HG02623 (cell line): ENCODE measurements around the gene ABHD13.
"Not testable (repeated sequence)": the region's sequence is repeated elsewhere in the genome, so short reads cannot be mapped to it uniquely, and the experiment has no call there.

ENCODE experiments used
- ATAC-seq: cut with Tn5 transposase; IDR thresholded peaks from one replicate; pipeline ENCODE4 v1.9.1; 2021; ENCODE audit warnings: moderate library complexity; ENCODE audit not compliant: unreplicated experiment

The ABHD13 gene

DNA sequence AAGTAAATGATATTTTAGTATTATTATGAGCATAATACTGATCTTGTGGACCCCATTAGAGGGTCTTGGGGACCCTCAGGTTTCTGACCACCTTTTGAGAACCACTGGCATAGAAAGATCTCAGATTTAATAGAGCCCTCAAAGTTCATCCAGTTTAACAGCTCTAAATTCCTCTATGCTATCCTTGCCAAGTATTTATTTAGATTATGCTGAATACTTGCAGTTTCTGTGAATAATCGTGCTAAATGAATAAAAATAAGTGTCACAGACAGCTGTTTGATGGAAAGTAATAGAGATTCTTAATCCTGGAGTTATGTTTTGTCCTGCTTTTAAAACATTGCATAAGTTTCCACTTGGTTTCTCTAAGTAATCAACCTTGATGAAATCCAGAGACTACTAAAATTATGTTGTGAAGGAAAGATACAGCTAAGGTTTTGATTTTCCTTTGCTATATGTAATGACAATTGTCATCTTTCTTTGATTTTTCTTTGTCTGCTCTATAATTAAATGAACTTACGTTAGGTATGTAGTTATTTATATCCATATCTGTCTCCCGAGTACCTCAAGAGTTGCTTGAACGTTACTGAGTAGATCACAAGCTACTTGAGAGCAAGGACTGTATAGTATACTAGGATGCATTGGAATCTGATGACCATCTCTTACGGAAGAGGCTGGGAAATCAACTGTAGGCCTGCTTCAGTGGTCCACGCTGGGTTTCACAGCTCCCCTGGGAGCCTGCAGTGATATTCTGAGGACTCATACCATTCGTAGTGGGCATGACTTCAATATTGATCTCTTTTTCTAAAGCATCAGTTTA lies 5.7 kb downstream of the ABHD13 start:
- no peak for ATAC-seq

DNA sequence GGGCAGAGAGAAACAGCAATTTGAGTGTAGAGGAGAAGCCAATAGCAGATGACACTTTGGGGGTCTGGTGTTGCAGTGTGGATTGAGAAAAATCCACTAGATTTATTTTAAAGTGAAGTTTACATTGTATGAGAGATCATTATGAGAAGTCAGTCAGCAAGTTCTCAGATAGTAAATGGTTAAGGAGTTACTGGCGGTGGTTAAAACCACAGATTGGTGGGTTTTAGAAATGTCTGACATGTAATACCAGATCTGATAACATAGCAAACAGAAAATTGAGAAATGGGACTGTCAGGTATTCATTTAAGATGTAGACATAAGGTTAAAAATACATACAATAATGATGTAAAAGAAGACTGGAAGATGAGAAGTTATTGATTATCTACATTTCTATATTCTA lies 7.2 kb downstream of the ABHD13 start:
- peak; percentile 51 for ATAC-seq

DNA sequence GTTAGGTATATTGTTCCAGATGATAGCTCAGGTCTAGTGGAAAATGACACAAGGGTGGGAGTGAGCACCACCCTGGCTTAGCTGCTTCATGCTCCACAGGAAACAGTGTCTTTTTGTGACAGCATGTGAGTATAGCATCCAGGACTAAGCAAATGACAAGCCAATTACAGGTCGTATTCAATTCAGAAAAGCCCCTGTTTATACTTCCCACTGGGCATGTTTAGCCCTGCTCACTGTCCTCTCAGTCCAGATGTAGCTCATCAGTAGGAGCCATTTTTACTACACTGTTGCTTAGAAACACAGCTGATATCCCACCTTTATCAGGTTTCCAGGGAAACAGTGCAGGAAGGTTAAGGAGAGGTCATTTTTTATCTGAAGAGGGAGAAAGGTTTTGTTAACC lies 8.0 kb downstream of the ABHD13 start:
- ATAC-seq, result no peak

DNA sequence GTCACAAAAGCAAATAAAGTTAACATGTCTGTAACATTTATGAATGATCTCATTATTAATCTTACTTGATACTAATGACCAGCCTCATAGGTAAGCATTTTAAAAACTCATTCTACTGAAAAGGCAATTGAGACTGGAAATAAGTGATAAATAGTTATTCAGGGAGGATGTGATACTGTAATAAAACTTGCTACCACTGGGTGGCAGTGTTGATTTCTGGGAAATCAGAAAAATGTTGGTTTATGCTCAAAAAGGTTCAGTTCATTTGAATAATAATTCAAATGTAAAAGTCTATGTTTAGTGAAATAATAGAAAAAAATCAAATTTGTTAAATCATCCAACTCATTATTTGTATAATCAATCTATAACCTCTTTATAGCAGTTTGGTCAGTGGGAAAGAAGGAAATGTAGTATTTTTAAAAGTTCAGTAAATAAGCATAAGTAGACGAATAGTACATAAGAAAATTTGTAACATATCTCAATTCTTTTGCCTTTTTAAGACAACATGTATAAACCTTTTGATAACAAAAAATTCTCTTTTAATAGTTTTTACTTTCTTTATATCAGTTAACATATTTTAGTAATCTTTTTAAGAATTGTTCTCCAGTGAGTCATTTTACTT lies 9.6 kb downstream of the ABHD13 start:
- no peak for ATAC-seq

DNA sequence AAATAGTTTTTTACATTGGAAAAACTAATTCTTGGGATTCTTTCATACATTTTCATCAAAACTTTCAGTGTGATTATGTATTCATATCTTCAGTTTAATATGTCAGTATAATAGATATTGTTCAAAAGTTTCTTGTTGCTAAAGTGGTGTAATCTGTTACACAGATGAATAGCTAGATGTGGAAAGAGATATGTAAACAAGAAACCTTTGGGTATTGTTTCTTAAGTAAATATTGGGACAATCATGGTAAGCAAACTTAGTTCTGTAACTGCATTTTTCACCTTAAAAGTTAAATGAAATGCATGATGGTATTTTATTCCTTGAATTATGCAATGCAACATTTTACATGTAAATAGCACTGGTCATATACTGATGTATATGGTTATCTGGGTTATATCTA lies 12.2 kb downstream of the ABHD13 start:
- ATAC-seq, result no peak

DNA sequence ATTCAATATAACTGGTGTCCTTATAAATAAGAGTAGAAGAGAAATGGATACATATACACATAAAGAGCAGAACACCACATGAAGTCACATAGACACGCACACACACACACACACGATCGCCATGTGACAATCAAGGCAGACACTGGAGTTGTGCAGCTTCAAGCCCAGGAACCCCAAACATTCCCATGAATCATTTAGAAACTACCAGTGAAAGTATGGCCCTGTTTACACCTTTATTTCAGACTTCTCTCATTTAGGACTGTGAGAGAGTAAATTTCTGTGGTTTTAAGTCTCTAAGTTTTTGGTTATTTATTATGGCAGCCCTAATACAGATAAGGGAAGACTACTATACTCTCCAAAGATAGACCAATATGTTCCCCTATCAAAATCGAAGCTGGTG lies 31.0 kb downstream of the ABHD13 start:
- peak; percentile 81 for ATAC-seq

DNA sequence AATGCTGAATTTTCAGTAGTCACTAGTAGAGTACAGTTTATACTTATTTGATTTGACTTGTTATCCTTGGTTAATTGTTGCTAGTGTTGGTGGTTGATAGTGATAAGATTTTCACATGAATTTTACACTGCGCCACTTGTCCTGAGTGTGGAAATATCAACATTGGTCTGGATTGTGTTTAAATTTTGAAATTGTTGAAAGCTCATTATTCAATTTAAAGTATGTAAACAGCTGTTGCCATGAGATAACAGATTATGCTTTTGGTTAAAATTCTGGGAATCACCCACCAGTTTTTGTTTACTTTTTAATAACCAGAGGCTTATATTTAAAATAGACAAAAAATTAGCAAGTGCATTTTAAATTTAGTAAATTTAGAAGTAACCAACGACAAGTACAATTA lies 39.1 kb downstream of the ABHD13 start:
- no peak for ATAC-seq

DNA sequence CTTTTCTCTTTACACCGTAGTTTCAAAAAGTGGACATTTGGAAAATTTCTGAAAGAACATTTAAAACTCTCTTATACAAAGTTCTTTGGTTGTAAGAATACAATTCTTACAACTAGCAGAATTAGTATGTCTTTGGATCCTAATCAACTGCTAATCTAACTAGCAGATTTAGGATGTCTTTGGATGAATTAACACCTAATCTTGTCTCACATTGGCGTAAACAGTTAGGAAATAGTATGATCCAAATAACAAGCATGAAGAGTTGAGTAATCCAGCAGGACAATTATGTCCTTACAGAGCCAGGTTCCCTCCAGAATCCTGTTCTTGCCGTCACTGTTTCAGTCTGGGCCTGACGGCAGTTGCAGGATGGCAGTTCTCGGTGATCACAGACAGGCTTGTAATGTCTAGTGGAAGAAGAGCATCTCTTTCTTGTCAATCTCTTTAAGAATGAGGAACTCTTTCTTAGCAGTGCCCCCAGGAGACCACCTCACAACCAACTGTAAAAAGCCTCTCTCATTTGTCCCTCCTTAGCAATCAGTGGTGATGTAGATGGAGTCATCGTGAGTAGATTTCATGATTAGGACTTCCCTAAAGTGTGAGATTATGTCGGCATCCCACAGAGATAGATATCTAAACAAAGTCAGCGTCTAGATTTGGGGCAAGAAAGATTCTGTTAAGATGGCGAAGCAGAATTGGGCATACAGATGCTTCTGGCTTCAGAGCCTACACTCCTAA lies 45.6 kb downstream of the ABHD13 start:
- ATAC-seq, result no peak

DNA sequence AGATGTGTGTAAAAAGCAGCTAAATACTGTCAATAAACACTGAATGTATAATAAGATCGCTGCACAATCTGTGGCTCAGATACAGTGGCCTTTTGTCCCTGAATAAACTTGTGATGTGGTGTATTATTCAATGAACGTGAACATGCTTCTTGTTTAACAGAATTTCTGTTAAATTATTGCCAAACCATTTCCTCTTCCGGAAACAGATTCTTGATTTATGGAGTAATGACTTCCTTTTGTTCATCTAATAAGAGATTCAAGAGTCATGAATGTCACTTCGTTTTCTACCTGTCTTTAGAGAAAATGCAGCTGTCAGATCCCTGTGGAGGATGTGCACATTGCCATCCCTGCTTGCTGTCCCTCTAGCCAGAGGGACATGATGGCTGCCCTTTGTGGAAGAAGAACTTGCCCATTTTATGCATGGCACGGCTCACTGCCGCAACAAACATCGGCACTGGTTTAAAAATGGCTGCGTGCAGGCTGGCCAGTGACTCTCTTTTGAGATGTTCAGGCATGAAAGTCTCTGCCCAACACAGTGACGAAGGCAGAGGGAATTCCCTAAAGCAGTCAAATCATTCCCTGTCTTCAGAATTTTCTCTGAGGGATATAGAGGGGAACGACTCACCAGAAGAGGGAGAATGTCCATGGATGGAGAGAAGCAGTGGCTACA lies 48.3 kb downstream of the ABHD13 start:
- ATAC-seq, result no peak

DNA sequence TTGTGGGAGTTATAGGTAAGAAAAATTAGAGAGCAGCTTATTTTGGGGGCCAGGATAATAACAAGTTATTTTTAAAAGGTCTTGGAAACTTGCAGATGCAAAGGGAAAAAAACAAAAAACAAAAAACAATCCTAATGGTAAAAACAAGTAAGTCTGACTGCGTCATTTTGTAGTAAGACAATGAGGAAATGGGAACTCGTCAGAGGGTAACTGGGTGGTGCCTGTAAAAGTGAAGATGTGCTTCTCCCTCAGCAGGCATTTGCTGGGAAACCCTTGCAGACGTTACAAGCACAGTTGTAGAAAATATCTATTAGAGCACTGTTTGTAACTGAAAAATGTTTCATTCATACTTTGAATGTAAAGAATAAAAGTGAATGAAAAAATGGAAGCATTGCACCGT lies 49.2 kb downstream of the ABHD13 start:
- no peak for ATAC-seq

DNA sequence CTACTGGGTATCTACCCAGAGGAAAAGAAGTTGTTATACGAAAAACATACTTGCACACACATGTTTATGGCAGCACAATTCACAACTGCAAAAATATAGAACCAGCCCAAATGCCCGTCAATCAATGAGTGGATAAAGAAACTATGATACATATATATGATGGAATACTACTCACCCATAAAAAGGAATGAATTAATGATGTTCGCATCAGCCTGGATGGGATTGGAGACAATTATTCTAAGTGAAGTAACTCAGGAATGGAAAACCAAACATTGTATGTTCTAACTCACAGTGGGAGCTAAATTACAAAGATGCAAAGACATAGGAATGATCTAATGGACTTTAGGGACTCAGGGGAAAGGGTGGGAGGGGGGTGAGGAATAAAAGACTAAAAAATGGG lies 49.7 kb downstream of the ABHD13 start:
- ATAC-seq, result not testable (repeated sequence)

DNA sequence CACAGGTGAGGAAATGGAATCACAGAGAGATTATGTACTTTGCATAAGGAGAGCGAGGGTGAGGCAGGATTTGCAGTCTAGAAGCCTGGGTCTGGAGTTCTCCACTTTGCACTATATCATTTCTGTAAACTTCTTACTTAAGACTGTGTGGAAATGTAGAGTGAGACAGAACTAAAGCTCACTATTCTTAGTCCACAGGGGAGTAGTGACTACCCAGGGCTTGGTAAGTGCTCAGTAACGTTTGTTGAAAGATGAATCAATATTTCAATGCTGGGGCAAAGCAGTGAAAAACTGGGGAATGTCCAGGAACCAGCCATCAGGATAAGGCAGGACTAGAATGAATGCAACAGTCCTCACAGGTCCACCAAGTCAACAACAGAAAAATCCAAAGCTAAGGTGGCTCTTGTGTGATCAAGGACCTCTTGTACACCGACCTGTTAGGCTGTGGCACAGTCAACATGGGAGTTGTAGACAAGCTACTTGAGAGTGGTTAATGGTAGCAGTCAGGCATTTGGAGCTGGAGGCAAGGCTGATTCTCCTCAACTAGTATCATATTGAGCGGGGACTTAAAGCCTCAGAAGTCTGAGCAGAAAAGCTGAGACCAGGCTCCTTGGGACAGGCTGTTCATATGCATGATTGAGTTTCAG lies 50.4 kb downstream of the ABHD13 start:
- ATAC-seq, result peak; percentile 13

DNA sequence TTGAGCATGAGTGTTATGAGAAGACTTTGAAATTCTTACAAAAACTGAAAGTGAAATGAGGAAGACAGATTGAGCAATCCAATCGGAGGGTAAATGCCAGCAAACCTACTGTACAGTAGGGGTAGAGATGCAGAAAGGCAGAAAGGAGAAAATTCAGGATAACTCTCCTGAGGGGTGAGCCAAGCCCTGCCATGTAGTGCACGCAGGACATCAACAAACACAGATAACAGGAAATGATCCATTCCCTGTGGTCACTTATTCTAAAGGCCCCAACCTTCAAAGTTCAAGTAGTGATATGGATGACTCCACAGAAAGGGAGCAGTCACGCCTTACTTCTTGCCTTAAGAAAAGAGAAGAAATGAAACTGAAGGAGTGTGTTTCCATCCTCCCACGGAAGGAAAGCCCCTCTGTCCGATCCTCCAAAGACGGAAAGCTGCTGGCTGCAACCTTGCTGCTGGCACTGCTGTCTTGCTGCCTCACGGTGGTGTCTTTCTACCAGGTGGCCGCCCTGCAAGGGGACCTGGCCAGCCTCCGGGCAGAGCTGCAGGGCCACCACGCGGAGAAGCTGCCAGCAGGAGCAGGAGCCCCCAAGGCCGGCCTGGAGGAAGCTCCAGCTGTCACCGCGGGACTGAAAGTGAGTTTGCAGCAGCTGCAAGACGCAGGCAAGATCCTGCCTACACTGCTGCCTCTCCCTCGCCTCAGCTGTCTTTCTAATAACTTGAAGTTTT lies 51.6 kb downstream of the ABHD13 start, which contains the start of gene TNFSF13B:
Gene TNFSF13B, plus strand, starts transcription at position 118 of the 728 bp plus-strand sequence. Its CDS starts 178 bp downstream, at position 296.
- peak; percentile 66 for ATAC-seq

DNA sequence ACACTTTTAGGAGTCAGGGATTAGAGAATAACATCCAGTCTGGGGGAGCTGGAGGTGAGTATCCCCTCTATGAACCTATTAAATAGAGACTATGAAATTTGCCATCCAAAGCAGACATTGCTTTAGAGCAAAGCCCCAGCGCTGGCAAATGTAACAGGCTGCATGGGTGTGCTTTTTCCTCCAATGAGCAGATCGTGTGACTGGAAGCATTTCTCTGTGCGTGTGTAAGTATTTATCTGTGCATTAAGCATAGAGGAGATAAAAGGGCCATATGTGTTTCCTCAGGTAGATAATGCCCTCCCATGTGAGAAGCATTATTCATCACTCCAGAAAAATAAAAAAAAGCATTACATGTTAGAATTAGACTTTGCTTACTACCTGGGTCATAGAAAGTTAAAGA lies 52.2 kb downstream of the ABHD13 start:
- ATAC-seq, result peak; percentile 13

DNA sequence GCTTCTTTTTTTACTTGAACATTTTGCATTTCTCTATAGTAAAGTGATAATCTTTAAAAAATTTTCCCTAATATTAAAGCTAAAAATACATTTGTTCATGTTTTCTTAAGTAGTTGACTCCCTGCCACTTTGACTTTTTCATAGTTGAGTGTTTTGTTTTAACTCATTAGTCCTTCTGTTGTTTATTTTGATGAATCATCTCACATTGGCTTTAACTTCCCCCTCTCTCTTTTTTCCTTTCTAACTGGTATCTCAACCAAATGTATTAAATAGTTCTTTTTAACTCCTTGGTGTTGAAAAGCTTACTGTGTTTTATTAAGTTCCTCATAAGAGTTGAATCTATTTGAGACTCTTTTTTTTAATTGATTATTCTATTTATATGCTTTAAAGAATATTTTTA lies 54.1 kb downstream of the ABHD13 start:
- ATAC-seq, result no peak

DNA sequence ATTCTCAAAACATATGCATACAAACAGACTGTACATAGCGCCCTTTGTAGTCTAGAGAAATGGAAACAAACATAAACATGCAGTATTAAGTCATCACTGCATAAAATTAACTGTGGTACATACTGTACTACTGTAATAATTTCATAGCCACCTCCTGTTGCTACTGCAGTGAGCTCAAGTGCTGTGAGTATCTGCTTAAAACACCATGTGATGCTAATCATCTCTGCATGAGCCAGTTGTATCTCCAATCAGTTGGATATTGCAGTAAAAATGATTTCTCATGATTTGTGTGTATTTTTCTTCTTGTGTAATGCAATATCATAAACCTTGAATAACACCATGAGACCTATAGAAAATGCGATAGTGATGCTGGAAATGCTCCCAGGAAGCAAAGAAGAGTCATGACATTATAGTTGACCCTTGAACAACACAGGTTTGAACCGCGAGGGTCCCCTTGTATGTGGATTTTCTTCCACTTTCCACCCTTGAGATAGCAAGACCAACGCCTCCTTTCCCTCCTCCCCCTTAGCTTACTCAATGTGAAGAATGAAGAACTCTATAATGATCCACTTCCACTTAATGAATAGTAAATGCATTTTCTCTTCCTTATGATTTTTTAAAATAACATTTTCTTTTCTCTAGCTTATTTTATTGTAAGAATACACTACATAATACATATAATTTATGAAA lies 55.4 kb downstream of the ABHD13 start:
- no peak for ATAC-seq

DNA sequence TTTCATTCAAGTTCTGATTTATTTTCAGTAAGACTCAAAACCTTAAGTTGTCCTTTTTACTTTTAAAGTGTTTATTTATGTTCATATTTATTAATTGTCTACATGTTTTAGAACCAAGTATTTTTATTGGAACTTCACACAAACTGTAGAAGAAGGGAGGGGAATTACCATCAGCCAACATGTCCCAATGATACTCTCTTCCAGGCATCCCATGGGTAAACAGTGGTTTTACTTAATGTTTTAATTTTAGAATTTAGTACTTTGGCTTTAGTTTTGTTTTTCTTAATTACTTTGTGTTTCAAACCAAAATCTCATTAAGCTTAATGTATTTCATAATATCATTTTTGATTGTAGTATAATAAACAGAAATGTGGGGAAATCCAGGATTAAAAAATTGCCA lies 56.5 kb downstream of the ABHD13 start:
- no peak for ATAC-seq

DNA sequence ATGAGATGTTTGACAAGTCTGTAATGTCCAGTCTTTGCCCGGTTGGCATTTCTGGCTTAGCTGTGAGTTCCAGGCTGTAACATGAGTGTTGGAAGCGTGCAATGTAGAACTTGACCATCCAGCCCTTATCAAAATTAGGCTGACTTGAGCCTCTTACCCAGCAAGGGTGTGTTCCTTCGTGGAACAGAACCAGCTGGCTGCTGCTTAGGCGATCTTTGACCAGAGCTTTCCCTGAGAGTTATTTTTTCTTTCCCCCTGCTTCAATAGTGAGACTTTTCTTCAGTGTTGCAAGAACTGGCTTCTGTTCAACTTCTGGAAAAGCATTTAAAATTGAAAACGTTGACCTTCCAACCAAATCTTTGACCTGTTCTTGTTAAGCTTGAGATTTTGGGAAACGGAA lies 57.9 kb downstream of the ABHD13 start:
- no peak for ATAC-seq

DNA sequence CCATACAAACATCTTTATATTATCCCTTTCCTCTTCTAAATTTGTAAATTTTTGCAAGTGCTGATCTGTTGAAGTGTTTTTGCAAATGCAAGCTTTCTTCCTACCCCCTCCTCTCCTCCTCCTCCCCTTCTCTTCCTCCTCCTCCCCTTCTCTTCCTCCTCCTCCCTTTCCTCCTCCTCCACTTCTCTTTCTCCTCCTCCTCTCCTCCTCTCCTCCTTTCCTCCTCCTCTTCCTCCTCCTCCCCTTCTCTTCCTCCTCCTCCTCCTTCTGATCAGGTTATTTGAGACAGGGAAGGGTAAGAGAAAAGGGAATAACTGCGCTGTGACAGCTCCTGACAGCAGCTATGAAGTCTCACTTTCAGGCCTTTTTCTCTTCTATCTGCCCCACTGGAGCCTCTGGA lies 60.3 kb downstream of the ABHD13 start:
- ATAC-seq, result no peak

DNA sequence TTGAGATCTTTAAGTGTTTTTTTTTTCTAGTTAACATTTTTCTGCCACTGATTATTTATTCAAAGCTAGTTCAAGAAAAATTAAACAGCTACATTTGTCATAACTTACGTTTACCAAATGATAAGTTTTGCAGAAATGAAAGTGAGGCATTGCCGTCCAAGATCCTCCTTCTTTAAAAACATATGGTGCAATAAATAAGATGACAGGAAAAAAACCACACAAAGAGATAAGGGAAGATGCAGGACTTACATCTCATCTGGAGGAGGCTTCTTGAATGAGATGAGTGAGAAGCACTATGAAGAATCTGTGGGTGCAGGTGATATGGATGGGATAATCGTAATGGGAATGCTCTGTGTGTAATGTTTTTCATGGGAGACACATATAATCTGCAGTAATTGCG lies 63.7 kb downstream of the ABHD13 start:
- no peak for ATAC-seq
